ENCODE results near the gene RAB3IL1. TPM values are rescaled to one million over a fixed set of nuclear protein-coding genes. Genes with fewer than 3 reads are reported as not detected.

Gene RAB3IL1
- total and polyA plus RNA-seq, 9 of the 15 experiments (the other 6 are each of a cell fraction or from before 2014, with no cell fraction given), result 0.15 to 42.6 (median 15.5) TPM

DNA sequence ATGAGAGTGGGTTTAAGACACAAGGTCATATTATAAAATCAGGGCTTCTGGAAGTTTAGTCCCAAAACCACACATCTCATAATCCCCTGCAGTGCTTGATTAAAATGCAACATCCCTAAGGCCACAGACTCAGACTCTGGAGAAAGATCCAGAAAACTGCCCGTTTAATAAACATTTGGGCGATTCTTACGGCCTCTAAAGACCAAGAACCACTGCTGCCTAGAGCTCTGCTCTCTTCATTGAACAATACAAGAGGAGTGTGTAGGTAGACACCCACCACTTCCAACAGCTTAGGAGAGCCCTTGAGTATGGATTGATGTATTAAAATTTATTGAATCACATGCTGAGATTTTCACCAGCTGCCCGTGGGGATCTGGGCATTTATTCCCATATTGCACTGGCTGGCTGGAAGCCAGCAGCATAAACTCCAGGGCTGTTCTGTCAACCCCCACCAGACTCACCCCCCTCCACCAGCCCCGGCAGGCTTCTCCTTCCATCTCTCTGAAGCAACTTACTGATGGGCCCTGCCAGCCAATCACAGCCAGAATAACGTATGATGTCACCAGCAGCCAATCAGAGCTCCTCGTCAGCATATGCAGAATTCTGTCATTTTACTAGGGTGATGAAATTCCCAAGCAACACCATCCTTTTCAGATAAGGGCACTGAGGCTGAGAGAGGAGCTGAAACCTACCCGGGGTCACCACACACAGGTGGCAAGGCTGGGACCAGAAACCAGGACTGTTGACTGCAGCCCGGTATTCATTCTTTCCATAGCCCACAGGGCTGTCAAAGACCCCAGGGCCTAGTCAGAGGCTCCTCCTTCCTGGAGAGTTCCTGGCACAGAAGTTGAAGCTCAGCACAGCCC, 32.0 kb upstream of the RAB3IL1 start (continued):
- TF ChIP-seq, protein P1, sequence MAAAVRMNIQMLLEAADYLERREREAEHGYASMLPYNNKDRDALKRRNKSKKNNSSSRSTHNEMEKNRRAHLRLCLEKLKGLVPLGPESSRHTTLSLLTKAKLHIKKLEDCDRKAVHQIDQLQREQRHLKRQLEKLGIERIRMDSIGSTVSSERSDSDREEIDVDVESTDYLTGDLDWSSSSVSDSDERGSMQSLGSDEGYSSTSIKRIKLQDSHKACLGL (CRISPR knock-in tag; IDR thresholded peaks at IDR 0.05; ENCODE audit: borderline replicate concordance, poor library complexity, severe bottlenecking), result no peak
- TF ChIP-seq, protein P2, sequence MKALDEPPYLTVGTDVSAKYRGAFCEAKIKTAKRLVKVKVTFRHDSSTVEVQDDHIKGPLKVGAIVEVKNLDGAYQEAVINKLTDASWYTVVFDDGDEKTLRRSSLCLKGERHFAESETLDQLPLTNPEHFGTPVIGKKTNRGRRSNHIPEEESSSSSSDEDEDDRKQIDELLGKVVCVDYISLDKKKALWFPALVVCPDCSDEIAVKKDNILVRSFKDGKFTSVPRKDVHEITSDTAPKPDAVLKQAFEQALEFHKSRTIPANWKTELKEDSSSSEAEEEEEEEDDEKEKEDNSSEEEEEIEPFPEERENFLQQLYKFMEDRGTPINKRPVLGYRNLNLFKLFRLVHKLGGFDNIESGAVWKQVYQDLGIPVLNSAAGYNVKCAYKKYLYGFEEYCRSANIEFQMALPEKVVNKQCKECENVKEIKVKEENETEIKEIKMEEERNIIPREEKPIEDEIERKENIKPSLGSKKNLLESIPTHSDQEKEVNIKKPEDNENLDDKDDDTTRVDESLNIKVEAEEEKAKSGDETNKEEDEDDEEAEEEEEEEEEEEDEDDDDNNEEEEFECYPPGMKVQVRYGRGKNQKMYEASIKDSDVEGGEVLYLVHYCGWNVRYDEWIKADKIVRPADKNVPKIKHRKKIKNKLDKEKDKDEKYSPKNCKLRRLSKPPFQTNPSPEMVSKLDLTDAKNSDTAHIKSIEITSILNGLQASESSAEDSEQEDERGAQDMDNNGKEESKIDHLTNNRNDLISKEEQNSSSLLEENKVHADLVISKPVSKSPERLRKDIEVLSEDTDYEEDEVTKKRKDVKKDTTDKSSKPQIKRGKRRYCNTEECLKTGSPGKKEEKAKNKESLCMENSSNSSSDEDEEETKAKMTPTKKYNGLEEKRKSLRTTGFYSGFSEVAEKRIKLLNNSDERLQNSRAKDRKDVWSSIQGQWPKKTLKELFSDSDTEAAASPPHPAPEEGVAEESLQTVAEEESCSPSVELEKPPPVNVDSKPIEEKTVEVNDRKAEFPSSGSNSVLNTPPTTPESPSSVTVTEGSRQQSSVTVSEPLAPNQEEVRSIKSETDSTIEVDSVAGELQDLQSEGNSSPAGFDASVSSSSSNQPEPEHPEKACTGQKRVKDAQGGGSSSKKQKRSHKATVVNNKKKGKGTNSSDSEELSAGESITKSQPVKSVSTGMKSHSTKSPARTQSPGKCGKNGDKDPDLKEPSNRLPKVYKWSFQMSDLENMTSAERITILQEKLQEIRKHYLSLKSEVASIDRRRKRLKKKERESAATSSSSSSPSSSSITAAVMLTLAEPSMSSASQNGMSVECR (CRISPR knock-in tag; IDR thresholded peaks at IDR 0.05), result no peak
- TF ChIP-seq STAG1 (CRISPR knock-in tag; IDR thresholded peaks at IDR 0.05; ENCODE audit: borderline replicate concordance) (no peak), KLF13 (tag; IDR thresholded peaks at IDR 0.05; ENCODE audit: borderline replicate concordance, low read depth) (peak; percentile 77), GATA2 (CRISPR knock-in tag; IDR thresholded peaks at IDR 0.05) (no peak; the same call in 1 of the 2 replicates), HIVEP1 (CRISPR knock-in tag; IDR thresholded peaks at IDR 0.05) (no peak), SNRNP70 (optimal IDR thresholded peaks at IDR 0.05; ENCODE audit: low read depth, low read length) (no peak), ZNF586 (CRISPR knock-in tag; conservative IDR thresholded peaks at IDR 0.05) (peak; percentile 94), HNRNPK (IDR thresholded peaks at IDR 0.05; ENCODE audit: low read depth, low read length, poor library complexity, severe bottlenecking) (no peak), TAF7 (tag; IDR thresholded peaks at IDR 0.05) (peak; percentile 51), CCAR2 (IDR thresholded peaks at IDR 0.05; ENCODE audit: low read depth, low read length) (no peak)
- TF ChIP-seq, protein P3, sequence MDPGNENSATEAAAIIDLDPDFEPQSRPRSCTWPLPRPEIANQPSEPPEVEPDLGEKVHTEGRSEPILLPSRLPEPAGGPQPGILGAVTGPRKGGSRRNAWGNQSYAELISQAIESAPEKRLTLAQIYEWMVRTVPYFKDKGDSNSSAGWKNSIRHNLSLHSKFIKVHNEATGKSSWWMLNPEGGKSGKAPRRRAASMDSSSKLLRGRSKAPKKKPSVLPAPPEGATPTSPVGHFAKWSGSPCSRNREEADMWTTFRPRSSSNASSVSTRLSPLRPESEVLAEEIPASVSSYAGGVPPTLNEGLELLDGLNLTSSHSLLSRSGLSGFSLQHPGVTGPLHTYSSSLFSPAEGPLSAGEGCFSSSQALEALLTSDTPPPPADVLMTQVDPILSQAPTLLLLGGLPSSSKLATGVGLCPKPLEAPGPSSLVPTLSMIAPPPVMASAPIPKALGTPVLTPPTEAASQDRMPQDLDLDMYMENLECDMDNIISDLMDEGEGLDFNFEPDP (CRISPR knock-in tag; IDR thresholded peaks at IDR 0.05), result no peak
- TF ChIP-seq, protein P4, sequence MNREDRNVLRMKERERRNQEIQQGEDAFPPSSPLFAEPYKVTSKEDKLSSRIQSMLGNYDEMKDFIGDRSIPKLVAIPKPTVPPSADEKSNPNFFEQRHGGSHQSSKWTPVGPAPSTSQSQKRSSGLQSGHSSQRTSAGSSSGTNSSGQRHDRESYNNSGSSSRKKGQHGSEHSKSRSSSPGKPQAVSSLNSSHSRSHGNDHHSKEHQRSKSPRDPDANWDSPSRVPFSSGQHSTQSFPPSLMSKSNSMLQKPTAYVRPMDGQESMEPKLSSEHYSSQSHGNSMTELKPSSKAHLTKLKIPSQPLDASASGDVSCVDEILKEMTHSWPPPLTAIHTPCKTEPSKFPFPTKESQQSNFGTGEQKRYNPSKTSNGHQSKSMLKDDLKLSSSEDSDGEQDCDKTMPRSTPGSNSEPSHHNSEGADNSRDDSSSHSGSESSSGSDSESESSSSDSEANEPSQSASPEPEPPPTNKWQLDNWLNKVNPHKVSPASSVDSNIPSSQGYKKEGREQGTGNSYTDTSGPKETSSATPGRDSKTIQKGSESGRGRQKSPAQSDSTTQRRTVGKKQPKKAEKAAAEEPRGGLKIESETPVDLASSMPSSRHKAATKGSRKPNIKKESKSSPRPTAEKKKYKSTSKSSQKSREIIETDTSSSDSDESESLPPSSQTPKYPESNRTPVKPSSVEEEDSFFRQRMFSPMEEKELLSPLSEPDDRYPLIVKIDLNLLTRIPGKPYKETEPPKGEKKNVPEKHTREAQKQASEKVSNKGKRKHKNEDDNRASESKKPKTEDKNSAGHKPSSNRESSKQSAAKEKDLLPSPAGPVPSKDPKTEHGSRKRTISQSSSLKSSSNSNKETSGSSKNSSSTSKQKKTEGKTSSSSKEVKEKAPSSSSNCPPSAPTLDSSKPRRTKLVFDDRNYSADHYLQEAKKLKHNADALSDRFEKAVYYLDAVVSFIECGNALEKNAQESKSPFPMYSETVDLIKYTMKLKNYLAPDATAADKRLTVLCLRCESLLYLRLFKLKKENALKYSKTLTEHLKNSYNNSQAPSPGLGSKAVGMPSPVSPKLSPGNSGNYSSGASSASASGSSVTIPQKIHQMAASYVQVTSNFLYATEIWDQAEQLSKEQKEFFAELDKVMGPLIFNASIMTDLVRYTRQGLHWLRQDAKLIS (CRISPR knock-in tag; IDR thresholded peaks at IDR 0.05), result peak; percentile 31; the same call in 1 of the 2 replicates
- TF ChIP-seq, protein P5, sequence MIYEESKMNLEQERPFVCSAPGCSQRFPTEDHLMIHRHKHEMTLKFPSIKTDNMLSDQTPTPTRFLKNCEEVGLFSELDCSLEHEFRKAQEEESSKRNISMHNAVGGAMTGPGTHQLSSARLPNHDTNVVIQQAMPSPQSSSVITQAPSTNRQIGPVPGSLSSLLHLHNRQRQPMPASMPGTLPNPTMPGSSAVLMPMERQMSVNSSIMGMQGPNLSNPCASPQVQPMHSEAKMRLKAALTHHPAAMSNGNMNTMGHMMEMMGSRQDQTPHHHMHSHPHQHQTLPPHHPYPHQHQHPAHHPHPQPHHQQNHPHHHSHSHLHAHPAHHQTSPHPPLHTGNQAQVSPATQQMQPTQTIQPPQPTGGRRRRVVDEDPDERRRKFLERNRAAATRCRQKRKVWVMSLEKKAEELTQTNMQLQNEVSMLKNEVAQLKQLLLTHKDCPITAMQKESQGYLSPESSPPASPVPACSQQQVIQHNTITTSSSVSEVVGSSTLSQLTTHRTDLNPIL (CRISPR knock-in tag; IDR thresholded peaks at IDR 0.05), result 0 out of 2 replicates have a peak, but pooled peaks have one; percentile 55

All from K562 (cell line).